Hematopoietic multipotent progenitor cell treated with erythropoietin and hydrocortisone succinate and interleukin-3 and kit ligand, for 15 days (in vitro differentiated cells): Measurements from ENCODE around the gene CXCL9.
"Not testable (repeated sequence)": the region's sequence is repeated elsewhere in the genome, so short reads cannot be mapped to it uniquely, and the experiment has no call there.

Experiments
- DNase-seq: peaks from one replicate; pipeline ENCODE4 v3.0.0-alpha.2; 2015; ENCODE audit warnings: low spot score

CXCL9 gene

GRCh38 chr4:76011700-76012387 lies 4.5 kb upstream of the CXCL9 start:
- no peak for DNase-seq

GRCh38 chr4:76011018-76011670 lies 3.8 kb upstream of the CXCL9 start:
- DNase-seq: no peak

GRCh38 chr4:76010576-76010975 lies 3.3 kb upstream of the CXCL9 start:
- no peak for DNase-seq

GRCh38 chr4:76009311-76009710 lies 2.0 kb upstream of the CXCL9 start:
- DNase-seq: no peak

GRCh38 chr4:76003620-76004019 lies 3.7 kb downstream of the CXCL9 start:
- no peak for DNase-seq

GRCh38 chr4:76003035-76003434 lies 4.3 kb downstream of the CXCL9 start:
- DNase-seq: no peak

GRCh38 chr4:76002176-76002575 lies 5.1 kb downstream of the CXCL9 start:
- DNase-seq: no peak

GRCh38 chr4:76001700-76002099 lies 5.6 kb downstream of the CXCL9 start:
- DNase-seq: no peak

GRCh38 chr4:76000279-76000678 lies 7.0 kb downstream of the CXCL9 start:
- DNase-seq: no peak

- DNase-seq: not testable (repeated sequence)
Observed at GRCh38 chr4:75998525-75999147, 8.7 kb downstream of the CXCL9 start.

- no peak for DNase-seq
Observed at GRCh38 chr4:75997946-75998345, 9.4 kb downstream of the CXCL9 start.

GRCh38 chr4:75997081-75997480 lies 10.2 kb downstream of the CXCL9 start:
- DNase-seq: no peak

GRCh38 chr4:75995727-75996126 lies 11.6 kb downstream of the CXCL9 start:
- peak; percentile 65 for DNase-seq

GRCh38 chr4:75992462-75992861 lies 14.8 kb downstream of the CXCL9 start:
- DNase-seq: no peak

GRCh38 chr4:75989846-75990528 lies 17.3 kb downstream of the CXCL9 start:
- DNase-seq: no peak

GRCh38 chr4:75985116-75985515 lies 22.2 kb downstream of the CXCL9 start:
- DNase-seq: no peak

- no peak for DNase-seq
Observed at GRCh38 chr4:75980576-75980975, 26.7 kb downstream of the CXCL9 start.

- no peak for DNase-seq
Observed at GRCh38 chr4:75976177-75976576, 31.1 kb downstream of the CXCL9 start.

GRCh38 chr4:75973766-75974165 lies 33.5 kb downstream of the CXCL9 start:
- no peak for DNase-seq

GRCh38 chr4:75968084-75968483 lies 39.2 kb downstream of the CXCL9 start:
- no peak for DNase-seq

GRCh38 chr4:75963558-75963957 lies 43.8 kb downstream of the CXCL9 start:
- DNase-seq: no peak

GRCh38 chr4:75962072-75962471 lies 45.2 kb downstream of the CXCL9 start:
- not testable (repeated sequence) for DNase-seq

- not testable (repeated sequence) for DNase-seq
Observed at GRCh38 chr4:75958546-75958945, 48.8 kb downstream of the CXCL9 start.
